Pulmonary artery endothelial cell (primary cell): Measurements from ENCODE around the gene PARP14. TPM values are rescaled to one million over a fixed set of nuclear protein-coding genes. Genes with fewer than 3 reads are reported as not detected.
"Not testable (repeated sequence)": the region's sequence is repeated elsewhere in the genome, so short reads cannot be mapped to it uniquely, and the experiment has no call there.

Experiments used
- DNase-seq: peaks from one replicate; pipeline ENCODE4 v3.0.0-alpha.2; 2011; ENCODE audit warnings: low read depth, low spot score
- total RNA-seq: library from RNA; depleted of rRNA; stranded (reverse); fragments of >200 nt; gene quantifications from 2 replicates; pipeline ENCODE4 v1.2.3, GENCODE V29; 2014

The PARP14 gene
- total RNA-seq, 1 donor from 2014 or later = 58.9 TPM

GRCh38 chr3:122676759-122677158 lies 3.9 kb upstream of the PARP14 start:
- no peak for DNase-seq

- no peak for DNase-seq
Measured at GRCh38 chr3:122677216-122677615, 3.4 kb upstream of the PARP14 start.

- DNase-seq = no peak
Measured at GRCh38 chr3:122678506-122678905, 2.1 kb upstream of the PARP14 start.

GRCh38 chr3:122679085-122679881 lies 1.4 kb upstream of the PARP14 start:
- DNase-seq = peak; percentile 32

- no peak for DNase-seq
Measured at GRCh38 chr3:122679882-122680474, 661 bp upstream of the PARP14 start.

GRCh38 chr3:122681284-122681973 lies 790 bp downstream of the PARP14 start:
- DNase-seq = no peak

- no peak for DNase-seq
Measured at GRCh38 chr3:122681974-122682409, 1.4 kb downstream of the PARP14 start.

GRCh38 chr3:122682778-122683411 lies 2.3 kb downstream of the PARP14 start:
- DNase-seq = not testable (repeated sequence)

GRCh38 chr3:122687298-122687697 lies 6.7 kb downstream of the PARP14 start:
- DNase-seq = no peak

- no peak for DNase-seq
Measured at GRCh38 chr3:122688996-122689395, 8.4 kb downstream of the PARP14 start.

- DNase-seq = no peak
Measured at GRCh38 chr3:122689587-122689986, 8.9 kb downstream of the PARP14 start.

- no peak for DNase-seq
Measured at GRCh38 chr3:122690096-122690495, 9.5 kb downstream of the PARP14 start.

GRCh38 chr3:122691195-122691594 lies 10.6 kb downstream of the PARP14 start:
- DNase-seq = no peak

- DNase-seq = no peak
Measured at GRCh38 chr3:122692674-122693073, 12.0 kb downstream of the PARP14 start.

- no peak for DNase-seq
Measured at GRCh38 chr3:122694966-122695365, 14.3 kb downstream of the PARP14 start.

- DNase-seq = no peak
Measured at GRCh38 chr3:122695927-122696561, 15.4 kb downstream of the PARP14 start.

GRCh38 chr3:122697952-122698620 lies 17.4 kb downstream of the PARP14 start:
- DNase-seq = no peak

GRCh38 chr3:122700193-122700592 lies 19.6 kb downstream of the PARP14 start:
- no peak for DNase-seq

- DNase-seq = no peak
Measured at GRCh38 chr3:122705379-122705778, 24.7 kb downstream of the PARP14 start.

GRCh38 chr3:122710616-122711251 lies 30.1 kb downstream of the PARP14 start:
- DNase-seq = not testable (repeated sequence)
